ENCODE data around the gene ASXL1.

Gene ASXL1

GRCh38 chr20:32329817-32330554 is 28.1 kb upstream of the ASXL1 start:
- H3K4me3 ChIP-seq (ENCODE audit: low read depth, low read length): no peak overlapping the region
- no peak for DNase-seq (ENCODE audit: low read depth)
- TF ChIP-seq CTCF (IDR thresholded peaks at IDR 0.05; ENCODE audit: insufficient read depth, low read depth, low read length, missing control alignments): no peak

- H3K4me3 ChIP-seq (ENCODE audit: low read depth, low read length): no peak overlapping the region
- TF ChIP-seq CTCF (IDR thresholded peaks at IDR 0.05; ENCODE audit: insufficient read depth, low read depth, low read length, missing control alignments): no peak
- DNase-seq (ENCODE audit: low read depth): no peak
These were observed 27.6 kb upstream of the ASXL1 start for GRCh38 chr20:32330555-32330897.

- no peak for TF ChIP-seq CTCF (IDR thresholded peaks at IDR 0.05; ENCODE audit: insufficient read depth, low read depth, low read length, missing control alignments)
- DNase-seq (ENCODE audit: low read depth): peak; percentile 29
These were observed 25.5 kb upstream of the ASXL1 start for GRCh38 chr20:32332614-32333013.

DNA sequence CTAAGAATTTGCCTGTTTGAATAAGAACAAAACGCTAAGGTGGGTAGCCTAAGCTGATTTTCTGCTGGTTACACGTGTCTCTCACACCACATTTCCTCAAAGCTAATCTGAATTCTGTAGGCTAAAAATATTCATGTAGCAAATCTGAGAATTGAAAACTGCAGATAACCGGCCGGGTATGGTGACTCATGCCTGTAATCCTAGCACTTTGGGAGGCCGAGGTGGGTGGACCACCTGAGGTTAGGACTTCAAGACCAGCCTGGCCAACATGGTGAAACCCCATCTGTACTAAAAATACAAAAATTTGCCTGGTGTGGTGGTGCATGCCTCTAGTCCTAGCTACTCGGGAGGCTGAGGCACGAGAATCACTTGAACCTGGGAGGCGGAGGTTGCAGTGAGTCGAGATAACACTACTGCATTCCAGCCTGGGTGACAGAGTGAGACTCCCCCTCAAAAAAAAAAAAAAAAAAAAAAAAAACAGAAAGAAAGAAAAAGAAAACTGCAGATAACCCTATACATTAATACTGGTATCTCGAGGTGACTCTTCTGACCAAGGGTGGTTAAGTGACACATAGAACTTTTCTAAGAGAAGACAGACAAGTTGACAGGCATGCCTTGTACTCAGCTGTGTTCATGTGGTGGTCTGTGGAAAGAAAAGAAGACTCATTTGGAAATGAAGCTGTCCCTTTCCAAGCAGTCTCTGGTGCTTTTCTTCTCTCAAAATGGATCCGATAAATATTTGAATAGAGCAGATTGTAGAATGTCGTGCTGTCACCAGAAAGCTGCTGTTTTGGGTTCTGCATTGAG is 24.7 kb upstream of the ASXL1 start:
- peak overlapping the region; percentile 19; the same call in 1 of the 2 replicates for H3K4me3 ChIP-seq (ENCODE audit: low read depth, low read length)
- DNase-seq (ENCODE audit: low read depth): peak; percentile 88
- TF ChIP-seq CTCF (IDR thresholded peaks at IDR 0.05; ENCODE audit: insufficient read depth, low read depth, low read length, missing control alignments): no peak

More at GRCh38 chr20:32332614-32333013, 25.5 kb upstream of the ASXL1 start:
- H3K4me3 ChIP-seq (ENCODE audit: low read depth, low read length): no peak overlapping the region

DNA sequence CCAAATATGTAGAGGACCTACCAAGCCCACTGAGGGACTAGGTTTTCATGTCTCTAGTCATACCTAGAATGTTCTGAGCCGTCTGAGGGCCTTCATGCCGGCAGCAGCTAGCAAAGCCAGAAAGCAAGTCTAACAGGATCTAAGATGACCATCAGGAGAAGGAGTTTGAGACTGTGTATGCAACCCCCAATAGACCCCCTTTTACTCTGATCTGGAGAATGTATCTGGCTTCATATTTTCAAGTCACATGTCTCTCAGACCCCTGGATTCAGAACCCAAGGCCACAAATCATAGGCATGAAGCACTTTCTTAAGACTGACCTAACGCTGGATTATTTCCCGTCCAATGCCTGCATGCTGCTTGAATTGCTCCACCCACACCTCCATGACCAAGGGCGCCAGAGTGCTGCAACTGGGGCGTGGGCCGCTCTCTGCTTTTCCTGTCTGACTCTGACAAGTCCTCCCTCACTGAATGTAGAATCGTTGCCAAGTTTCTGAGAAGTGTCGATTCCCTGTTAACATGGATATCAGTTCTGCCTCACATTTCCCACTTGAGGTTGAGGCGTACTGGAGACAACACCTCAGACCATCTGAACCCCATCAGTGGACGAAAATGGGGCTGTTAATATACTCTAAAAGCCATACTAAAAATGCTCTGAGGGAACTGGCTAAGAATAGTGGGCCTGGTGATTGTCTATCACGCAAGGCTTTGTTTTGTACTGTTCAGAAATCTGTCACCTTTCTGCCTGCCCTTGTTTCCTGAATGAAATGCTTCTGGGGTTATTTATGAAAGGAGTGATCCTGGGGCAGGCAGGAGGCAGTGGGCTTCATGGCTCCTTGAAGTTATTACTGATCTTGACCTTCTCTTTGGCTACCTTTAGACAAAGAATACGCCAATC is 23.9 kb upstream of the ASXL1 start:
- no peak for TF ChIP-seq CTCF (IDR thresholded peaks at IDR 0.05; ENCODE audit: insufficient read depth, low read depth, low read length, missing control alignments)
- DNase-seq (ENCODE audit: low read depth): peak; percentile 86
- H3K4me3 ChIP-seq (ENCODE audit: low read depth, low read length): peak overlapping the region; percentile 19; the same call in 1 of the 2 replicates

GRCh38 chr20:32336918-32337347 is 21.2 kb upstream of the ASXL1 start:
- no peak overlapping the region for H3K4me3 ChIP-seq (ENCODE audit: low read depth, low read length)

More at GRCh38 chr20:32336918-32337347, 21.2 kb upstream of the ASXL1 start:
- DNase-seq (ENCODE audit: low read depth): peak; percentile 66
- peak; percentile 54 for TF ChIP-seq CTCF (IDR thresholded peaks at IDR 0.05; ENCODE audit: insufficient read depth, low read depth, low read length, missing control alignments)
